Gastroesophageal sphincter (tissue), 3 donors: ENCODE results near the gene GPR137B.

Source experiments
- CTCF ChIP-seq, 4 experiments: fragments of 200-600 bp in 2 of 4; fragments of 450-650 bp in 2 of 4; sonication (generic) in 1 of 4; IDR thresholded peaks; one replicate each; pipeline ENCODE4 v1.5.1; 2017 to 2019; ENCODE audit warnings: antibody characterized with exemption in 4 of 4, mild to moderate bottlenecking in 2 of 4, moderate library complexity in 2 of 4
- EP300 ChIP-seq: sonication (generic); formaldehyde crosslinking; IDR thresholded peaks from one replicate; pipeline ENCODE4 v1.6.1; 2017; ENCODE audit warnings: antibody characterized with exemption, mild to moderate bottlenecking
- POLR2A ChIP-seq, 2 donors: fragments of 450-650 bp; IDR thresholded peaks; one replicate each; pipeline ENCODE4 v1.6.1; 2017; ENCODE audit warnings: antibody characterized with exemption in 2 of 2, mild to moderate bottlenecking in 2 of 2, moderate library complexity in 1 of 2

GRCh38 chr1:236100799-236101198 is 41.5 kb upstream of the GPR137B start:
- no peak for TF ChIP-seq POLR2A (IDR thresholded peaks at IDR 0.05)
- TF ChIP-seq CTCF (IDR thresholded peaks at IDR 0.05): no peak
- no peak for TF ChIP-seq EP300
